Measurements from ENCODE around the gene ADPRHL1. TPM values are rescaled to one million over a fixed set of nuclear protein-coding genes. Genes with fewer than 3 reads are reported as not detected.

Gene ADPRHL1
- total and polyA plus RNA-seq, 2 donors (not counting 1 experiment from before 2014, with no cell fraction given) = 0.28 to 1.3 TPM

DNA sequence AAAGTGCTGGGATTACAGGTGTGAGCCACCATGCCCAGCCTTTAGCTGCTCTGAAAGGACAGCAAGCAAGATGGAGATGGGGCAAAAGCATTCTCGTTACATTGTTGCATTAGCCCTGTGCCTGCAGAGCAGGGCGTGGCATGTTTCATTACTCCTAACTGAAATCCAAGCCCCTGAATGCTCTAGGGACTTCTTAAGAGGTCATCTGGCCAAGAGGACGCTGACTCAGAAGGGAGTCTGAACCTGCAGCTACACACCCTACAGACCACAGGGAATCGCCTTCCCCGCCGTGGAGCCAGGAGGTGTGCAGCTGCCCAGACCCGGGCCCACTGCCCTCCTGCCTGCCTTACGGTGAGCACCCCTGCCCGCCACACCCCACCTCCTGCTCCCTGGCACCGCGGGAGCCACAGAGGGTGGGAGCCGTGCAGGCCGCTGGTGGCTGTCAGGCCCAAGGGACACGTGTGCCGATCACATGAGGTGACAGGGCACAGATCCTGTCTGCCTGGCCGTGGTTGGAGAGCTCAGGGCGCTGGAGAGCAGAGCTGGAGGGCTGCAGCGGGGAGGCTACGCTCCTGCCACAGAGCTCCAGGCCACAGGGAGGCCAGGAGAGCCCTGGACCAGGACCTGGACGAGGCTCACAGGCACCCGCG is 27.2 kb downstream of the ADPRHL1 start:
- CTCF ChIA-PET = no interaction called here
- Mint-ChIP-seq H3K9me3 (ENCODE audit: insufficient read depth) (no peaks in the 10 kb centered on the region), H3K4me1 (no peaks in the 10 kb centered on the region), H3K27ac (no peak overlapping the region), H3K27me3 (no peaks in the 10 kb centered on the region), H3K4me3 (no peak overlapping the region)
- H3K27me3 ChIP-seq (replicated peaks in 1 of 4; ENCODE audit: control extremely low read depth in 1 of 4, control insufficient read depth in 3 of 4, insufficient read depth in 4 of 4, low read length in 3 of 4) = no peaks in the 10 kb centered on the region
- H4K20me1 ChIP-seq (ENCODE audit: control insufficient read depth, insufficient read depth, low read length, poor library complexity, severe bottlenecking) = no peaks in the 10 kb centered on the region
- H3K4me1 ChIP-seq (ENCODE audit: control insufficient read depth in 2 of 2, insufficient read depth in 2 of 2, low read length in 2 of 2) = no peaks in the 10 kb centered on the region
- DNase-seq = no peak
- H3K4me2 ChIP-seq (replicated peaks; ENCODE audit: low read depth, low read length, poor library complexity, severe bottlenecking) = no peak overlapping the region
- POLR2A ChIA-PET = no interaction called here
- ATAC-seq (ENCODE audit: low read depth) = no peak
- intact Hi-C loops (cut with micrococcal nuclease) = no loop called here
- TF ChIP-seq EZH2 (IDR thresholded peaks at IDR 0.05; ENCODE audit: borderline replicate concordance, insufficient read depth, low read depth, low read length, poor library complexity, severe bottlenecking) = no peak
- TF ChIP-seq, protein P1, sequence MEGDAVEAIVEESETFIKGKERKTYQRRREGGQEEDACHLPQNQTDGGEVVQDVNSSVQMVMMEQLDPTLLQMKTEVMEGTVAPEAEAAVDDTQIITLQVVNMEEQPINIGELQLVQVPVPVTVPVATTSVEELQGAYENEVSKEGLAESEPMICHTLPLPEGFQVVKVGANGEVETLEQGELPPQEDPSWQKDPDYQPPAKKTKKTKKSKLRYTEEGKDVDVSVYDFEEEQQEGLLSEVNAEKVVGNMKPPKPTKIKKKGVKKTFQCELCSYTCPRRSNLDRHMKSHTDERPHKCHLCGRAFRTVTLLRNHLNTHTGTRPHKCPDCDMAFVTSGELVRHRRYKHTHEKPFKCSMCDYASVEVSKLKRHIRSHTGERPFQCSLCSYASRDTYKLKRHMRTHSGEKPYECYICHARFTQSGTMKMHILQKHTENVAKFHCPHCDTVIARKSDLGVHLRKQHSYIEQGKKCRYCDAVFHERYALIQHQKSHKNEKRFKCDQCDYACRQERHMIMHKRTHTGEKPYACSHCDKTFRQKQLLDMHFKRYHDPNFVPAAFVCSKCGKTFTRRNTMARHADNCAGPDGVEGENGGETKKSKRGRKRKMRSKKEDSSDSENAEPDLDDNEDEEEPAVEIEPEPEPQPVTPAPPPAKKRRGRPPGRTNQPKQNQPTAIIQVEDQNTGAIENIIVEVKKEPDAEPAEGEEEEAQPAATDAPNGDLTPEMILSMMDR (IDR thresholded peaks at IDR 0.05) = no peak
- WGBS (ENCODE audit: insufficient coverage) = 92% methylated on average over 22 of the region's 22 CpGs
- H3K27ac ChIP-seq (ENCODE audit: low read length in 2 of 2) = no peak overlapping the region
- H3K9ac ChIP-seq (ENCODE audit: low read length) = no peak overlapping the region
- H2AFZ ChIP-seq (ENCODE audit: insufficient read depth, low read depth, low read length, poor library complexity, severe bottlenecking) = no peak overlapping the region
- H3K4me3 ChIP-seq (ENCODE audit: control extremely low read depth in 1 of 5, extremely low read depth in 1 of 5, insufficient read depth in 1 of 5, low read depth in 2 of 5, low read length in 4 of 5) = no peak overlapping the region
- H3K36me3 ChIP-seq (replicated peaks in 1 of 2; ENCODE audit: control extremely low read depth in 1 of 2, control insufficient read depth in 1 of 2, extremely low read depth in 1 of 2, insufficient read depth in 2 of 2, low read length in 1 of 2) = no peaks in the 10 kb centered on the region
- no peaks in the 10 kb centered on the region for H3K79me2 ChIP-seq (ENCODE audit: control insufficient read depth, insufficient read depth, low read length)
- H3K9me3 ChIP-seq (ENCODE audit: control extremely low read depth in 1 of 3, control insufficient read depth in 2 of 3, insufficient read depth in 1 of 3, low read length in 2 of 3) = peaks cover 0 to 3% (median 0%) of the 10 kb centered on the region in 3 donors

DNA sequence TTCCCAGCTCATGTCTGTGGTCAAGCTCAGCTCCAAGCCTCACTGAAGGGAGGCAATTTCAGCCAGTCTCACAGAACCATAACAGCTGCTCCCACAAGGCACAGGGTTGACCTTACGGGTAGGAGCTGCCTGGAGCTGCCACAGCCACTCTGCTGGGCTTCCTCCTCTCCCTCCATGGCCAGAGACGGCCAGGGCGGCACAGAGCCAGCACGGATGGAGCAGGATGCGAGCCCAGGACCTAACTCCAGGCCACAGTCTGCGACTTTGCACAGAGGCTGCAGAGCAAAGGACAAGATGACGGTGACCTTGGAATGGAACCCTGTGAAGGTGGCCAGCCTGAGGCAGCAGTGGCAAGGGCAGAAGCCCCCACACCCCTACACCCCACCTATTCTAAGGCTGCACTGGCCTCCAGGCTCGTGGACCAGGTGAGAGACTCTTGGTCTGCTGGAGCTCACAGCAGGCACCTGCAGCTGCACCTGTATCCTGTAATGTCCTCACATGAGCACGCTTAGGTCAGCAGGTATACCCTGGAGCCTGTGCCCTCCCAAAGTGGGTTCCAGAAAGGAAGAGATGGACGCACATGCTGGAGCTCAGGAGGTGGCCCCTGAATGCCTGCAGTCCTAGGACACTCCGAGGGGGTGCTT is 29.6 kb downstream of the ADPRHL1 start:
- H3K4me3 Mint-ChIP-seq = no peak overlapping the region
- no peaks in the 10 kb centered on the region for H3K27me3 Mint-ChIP-seq
- Histone ChIP-seq H4K20me1 (ENCODE audit: control insufficient read depth, insufficient read depth, low read length, poor library complexity, severe bottlenecking) (no peaks in the 10 kb centered on the region), H3K27ac (ENCODE audit: low read length in 2 of 2) (no peak overlapping the region), H3K4me2 (replicated peaks; ENCODE audit: low read depth, low read length, poor library complexity, severe bottlenecking) (no peak overlapping the region), H2AFZ (ENCODE audit: insufficient read depth, low read depth, low read length, poor library complexity, severe bottlenecking) (no peak overlapping the region), H3K9ac (ENCODE audit: low read length) (no peak overlapping the region), H3K27me3 (replicated peaks in 1 of 4; ENCODE audit: control extremely low read depth in 1 of 4, control insufficient read depth in 3 of 4, insufficient read depth in 4 of 4, low read length in 3 of 4) (no peaks in the 10 kb centered on the region), H3K79me2 (ENCODE audit: control insufficient read depth, insufficient read depth, low read length) (no peaks in the 10 kb centered on the region), H3K4me1 (ENCODE audit: control insufficient read depth in 2 of 2, insufficient read depth in 2 of 2, low read length in 2 of 2) (no peaks in the 10 kb centered on the region), H3K9me3 (ENCODE audit: control extremely low read depth in 1 of 3, control insufficient read depth in 2 of 3, insufficient read depth in 1 of 3, low read length in 2 of 3) (no peaks in the 10 kb centered on the region), H3K4me3 (ENCODE audit: control extremely low read depth in 1 of 5, extremely low read depth in 1 of 5, insufficient read depth in 1 of 5, low read depth in 2 of 5, low read length in 4 of 5) (no peak overlapping the region), H3K36me3 (replicated peaks in 1 of 2; ENCODE audit: control extremely low read depth in 1 of 2, control insufficient read depth in 1 of 2, extremely low read depth in 1 of 2, insufficient read depth in 2 of 2, low read length in 1 of 2) (no peaks in the 10 kb centered on the region)
- DNase-seq = no peak
- ChIA-PET POLR2A (no interaction called here), CTCF (no interaction called here)
- intact Hi-C loops (cut with micrococcal nuclease) = no loop called here
- WGBS (ENCODE audit: insufficient coverage) = 87% methylated on average over 11 of the region's 11 CpGs
- no peaks in the 10 kb centered on the region for H3K9me3 Mint-ChIP-seq (ENCODE audit: insufficient read depth)
- no peak for ATAC-seq (ENCODE audit: low read depth)
- no peak for TF ChIP-seq EZH2 (IDR thresholded peaks at IDR 0.05; ENCODE audit: borderline replicate concordance, insufficient read depth, low read depth, low read length, poor library complexity, severe bottlenecking)
- TF ChIP-seq, protein P1 (IDR thresholded peaks at IDR 0.05) = no peak
- no peak overlapping the region for H3K27ac Mint-ChIP-seq
- H3K4me1 Mint-ChIP-seq = no peaks in the 10 kb centered on the region
